Spleen (tissue), 11 donors: ENCODE data around the gene MBOAT7. TPM values are rescaled to one million over a fixed set of nuclear protein-coding genes. Genes with fewer than 3 reads are reported as not detected.
"Not testable (repeated sequence)": the region's sequence is repeated elsewhere in the genome, so short reads cannot be mapped to it uniquely, and the experiment has no call there.

Experiments used
- DNase-seq: peaks from one replicate; pipeline ENCODE4 v3.0.0-alpha.2; 2020
- H3K27ac ChIP-seq, 8 donors: fragments of 200-600 bp; sonication (generic) in 7 of 8; 1 replicate in 4 of 8; 2 replicates in 4 of 8; pipeline versions ENCODE4 v1.5.0 to v1.8.0; 2016 to 2021; ENCODE audit warnings: inconsistent platforms in 4 of 8, mild to moderate bottlenecking in 4 of 8, moderate library complexity in 1 of 8
- H3K27me3 ChIP-seq, 7 donors: fragments of 200-600 bp; sonication (generic) in 6 of 7; replicated peaks in 1 of 7; 1 replicate in 4 of 7; 2 replicates in 3 of 7; pipeline versions ENCODE4 v1.5.0 to v1.8.0; 2016 to 2021; ENCODE audit warnings: inconsistent platforms in 3 of 7, mild to moderate bottlenecking in 1 of 7
- H3K36me3 ChIP-seq, 6 donors: fragments of 200-600 bp; sonication (generic) in 5 of 6; 1 replicate in 4 of 6; 2 replicates in 2 of 6; pipeline versions ENCODE4 v1.5.0 to v1.8.0; 2016 to 2021; ENCODE audit warnings: inconsistent platforms in 2 of 6
- H3K4me1 ChIP-seq, 6 donors: fragments of 200-600 bp; sonication (generic) in 5 of 6; 1 replicate in 3 of 6; 2 replicates in 3 of 6; pipeline versions ENCODE4 v1.5.0 to v1.8.0; 2016 to 2021; ENCODE audit warnings: inconsistent platforms in 3 of 6
- H3K4me3 ChIP-seq, 8 donors: fragments of 200-600 bp; sonication (generic) in 7 of 8; 1 replicate in 4 of 8; 2 replicates in 4 of 8; pipeline versions ENCODE4 v1.5.0 to v1.8.0; 2016 to 2021; ENCODE audit warnings: inconsistent platforms in 4 of 8, mild to moderate bottlenecking in 4 of 8, moderate library complexity in 2 of 8
- H3K9me3 ChIP-seq, 8 donors: fragments of 200-600 bp; sonication (generic) in 7 of 8; 1 replicate in 4 of 8; 2 replicates in 4 of 8; pipeline versions ENCODE4 v1.5.0 to v1.8.0; 2016 to 2021; ENCODE audit warnings: inconsistent platforms in 4 of 8
- POLR2A ChIP-seq, 3 donors: fragments of 450-650 bp; IDR thresholded peaks; one replicate each; pipeline ENCODE4 v1.5.1; 2017; ENCODE audit warnings: antibody characterized with exemption in 3 of 3, mild to moderate bottlenecking in 1 of 3
- POLR2AphosphoS5 ChIP-seq, 3 donors: sonication (generic); formaldehyde crosslinking; IDR thresholded peaks; one replicate each; pipeline ENCODE4 v1.5.1; 2017; ENCODE audit warnings: antibody characterized with exemption in 3 of 3
- WGBS, 5 donors: extraction: QIAGEN DNeasy Blood & Tissue Kit in 3 of 5; methylation state at CpG; one replicate each; pipeline versions ENCODE4 v1.1.5 to v1.1.7; 2013 to 2018; 5-methylcytosine and 5-hydroxymethylcytosine counted together
- intact Hi-C: fragments of 100-400 bp; cut with DNase I; formaldehyde crosslinking; loops from one replicate; pipeline ENCODE4 v1.15.0; 2023; ENCODE audit warnings: low total_unique reads
- polyA plus RNA-seq, 3 donors: library from polyadenylated mRNA; stranded (reverse); fragments of 200-250 nt; gene quantifications; one replicate each; pipeline ENCODE4 v1.2.1, GENCODE V29; 2013
- total RNA-seq, 7 donors: library from RNA; depleted of rRNA in 3 of 7; stranded (reverse); fragments of >200 nt in 3 of 7; fragmentation: NEBNext Ultra II Directional in 4 of 7; extraction: Animal tissue kit (Norgen Biotek cat#: 25700) in 4 of 7; gene quantifications; one replicate each; pipeline versions ENCODE4 v1.1.0 to v1.2.1, GENCODE V29; 2016 to 2021
- TF ChIP-seq, protein P1 (sequence below), 11 experiments: fragments of 200-600 bp in 7 of 11; fragments of 450-650 bp in 4 of 11; sonication (generic) in 4 of 11; IDR thresholded peaks in 8 of 11; conservative IDR thresholded peaks in 3 of 11; 1 replicate in 7 of 11; 2 replicates in 4 of 11; pipeline versions ENCODE4 v1.4.0 to v1.8.0; 2016 to 2021; ENCODE audit warnings: antibody characterized with exemption in 11 of 11, inconsistent platforms in 4 of 11, mild to moderate bottlenecking in 1 of 11
- donor health status: healthy with polysubstance abuse.
- donor health status: DM: no; HTN: no; CAD: no; lungs with moderate emphysema.
- donor health status: DM: no; HTN: no; CAD: no.
- donor health status: Bipolar disorder and iron deficiency.
- donor health status: healthy.
- donor health status: DM: no; HTN: no; CAD: no.
- donor health status: DM: yes; HTN: yes; CAD: no.

MBOAT7 gene
- total and polyA plus RNA-seq, 10 donors, result 12.0 to 208 (median 82.9) TPM

DNA sequence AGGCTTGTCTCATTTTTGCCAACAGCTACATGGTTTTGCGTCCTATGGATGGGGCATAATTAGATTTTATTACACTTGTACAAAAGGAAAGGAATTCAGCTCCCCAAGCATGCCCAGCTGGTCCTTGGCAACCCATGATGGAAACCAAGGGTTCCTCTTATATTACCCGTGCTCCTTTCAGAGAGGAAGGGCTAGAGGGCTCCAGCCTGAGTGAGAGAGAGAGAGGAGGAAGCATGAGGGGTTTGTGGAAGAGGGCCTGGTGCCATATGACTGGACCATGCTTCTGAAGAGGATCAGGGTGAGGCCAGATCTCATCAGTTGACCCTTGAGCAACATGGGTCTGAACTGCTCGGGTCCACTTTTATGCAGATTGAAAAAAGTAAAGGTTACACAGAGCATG lies 7.7 kb upstream of the MBOAT7 start:
- TF ChIP-seq POLR2A (IDR thresholded peaks at IDR 0.05) (no peak), POLR2AphosphoS5 (IDR thresholded peaks at IDR 0.05) (peak in 1 of 3 donors; percentile 19)
- no peaks in the 10 kb centered on the region for H3K27me3 ChIP-seq
- WGBS, 5 donors, result 78 to 93% (median 85%) methylated on average over 3 of the region's 3 CpGs
- H3K4me1 ChIP-seq, result peaks cover 13 to 52% (median 29%) of the 10 kb centered on the region in 6 donors
- peak overlapping the region in 2 of 8 donors; percentile 0 to 38 for H3K27ac ChIP-seq
- peak; percentile 16 for DNase-seq
- H3K9me3 ChIP-seq, result no peaks in the 10 kb centered on the region
- intact Hi-C loops, result no loop called here
- H3K36me3 ChIP-seq, result peaks cover 0 to 59% (median 25%) of the 10 kb centered on the region in 6 donors
- no peak overlapping the region for H3K4me3 ChIP-seq

GRCh38 chr19:54196536-54196935 lies 7.2 kb upstream of the MBOAT7 start:
- 95 to 98% (median 96%) methylated on average over 7 of the region's 7 CpGs for WGBS, 5 donors
- TF ChIP-seq, protein P1, sequence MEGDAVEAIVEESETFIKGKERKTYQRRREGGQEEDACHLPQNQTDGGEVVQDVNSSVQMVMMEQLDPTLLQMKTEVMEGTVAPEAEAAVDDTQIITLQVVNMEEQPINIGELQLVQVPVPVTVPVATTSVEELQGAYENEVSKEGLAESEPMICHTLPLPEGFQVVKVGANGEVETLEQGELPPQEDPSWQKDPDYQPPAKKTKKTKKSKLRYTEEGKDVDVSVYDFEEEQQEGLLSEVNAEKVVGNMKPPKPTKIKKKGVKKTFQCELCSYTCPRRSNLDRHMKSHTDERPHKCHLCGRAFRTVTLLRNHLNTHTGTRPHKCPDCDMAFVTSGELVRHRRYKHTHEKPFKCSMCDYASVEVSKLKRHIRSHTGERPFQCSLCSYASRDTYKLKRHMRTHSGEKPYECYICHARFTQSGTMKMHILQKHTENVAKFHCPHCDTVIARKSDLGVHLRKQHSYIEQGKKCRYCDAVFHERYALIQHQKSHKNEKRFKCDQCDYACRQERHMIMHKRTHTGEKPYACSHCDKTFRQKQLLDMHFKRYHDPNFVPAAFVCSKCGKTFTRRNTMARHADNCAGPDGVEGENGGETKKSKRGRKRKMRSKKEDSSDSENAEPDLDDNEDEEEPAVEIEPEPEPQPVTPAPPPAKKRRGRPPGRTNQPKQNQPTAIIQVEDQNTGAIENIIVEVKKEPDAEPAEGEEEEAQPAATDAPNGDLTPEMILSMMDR (IDR thresholded peaks at IDR 0.05 in 8 of 11, conservative IDR thresholded peaks at IDR 0.05 in 3 of 11), result no peak
- TF ChIP-seq POLR2AphosphoS5 (IDR thresholded peaks at IDR 0.05) (no peak), POLR2A (IDR thresholded peaks at IDR 0.05) (no peak)

GRCh38 chr19:54194463-54194862 lies 5.1 kb upstream of the MBOAT7 start:
- H3K27me3 ChIP-seq, intact Hi-C loops, H3K4me3 ChIP-seq, H3K27ac ChIP-seq, H3K9me3 ChIP-seq: not testable (repeated sequence)
- DNase-seq, result peak; percentile 51
- 92 to 97% (median 96%) methylated on average over 12 of the region's 12 CpGs for WGBS, 5 donors
- H3K36me3 ChIP-seq, result peaks cover 0 to 53% (median 18%) of the 10 kb centered on the region in 6 donors
- H3K4me1 ChIP-seq, result peaks cover 7 to 42% (median 20%) of the 10 kb centered on the region in 6 donors

More at GRCh38 chr19:54196536-54196935, 7.2 kb upstream of the MBOAT7 start:
- DNase-seq, result peak; percentile 50
- peaks cover 13 to 52% (median 29%) of the 10 kb centered on the region in 6 donors for H3K4me1 ChIP-seq
- peak overlapping the region in 2 of 8 donors; percentile 0 to 38 for H3K27ac ChIP-seq
- no peaks in the 10 kb centered on the region for H3K9me3 ChIP-seq
- H3K36me3 ChIP-seq, result peaks cover 0 to 56% (median 19%) of the 10 kb centered on the region in 6 donors
- H3K27me3 ChIP-seq, result no peaks in the 10 kb centered on the region
- intact Hi-C loops, result no loop called here
- H3K4me3 ChIP-seq, result no peak overlapping the region

DNA sequence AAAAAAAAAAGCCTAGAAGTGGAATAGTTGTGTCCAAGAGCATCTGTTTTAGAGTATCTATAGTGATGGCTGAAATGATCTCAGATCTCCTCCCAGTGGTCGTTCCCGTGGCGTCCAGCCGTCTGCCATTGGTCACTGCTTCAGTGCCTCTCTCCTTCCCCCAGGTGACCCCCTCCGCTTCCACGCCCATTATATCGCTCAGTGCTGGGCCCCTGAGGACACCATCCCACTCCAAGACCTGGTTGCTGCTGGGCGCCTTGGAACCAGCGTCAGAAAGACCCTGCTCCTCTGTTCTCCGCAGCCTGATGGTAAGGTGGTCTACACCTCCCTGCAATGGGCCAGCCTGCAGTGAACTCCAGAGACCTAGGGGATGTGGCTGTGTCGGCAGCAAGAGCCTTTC lies 3.6 kb upstream of the MBOAT7 start:
- peak; percentile 76 for DNase-seq
- Histone ChIP-seq H3K27me3 (no peaks in the 10 kb centered on the region), H3K27ac (peak overlapping the region in 1 of 8 donors; percentile 0), H3K4me1 (peaks cover 14 to 50% (median 29%) of the 10 kb centered on the region in 6 donors), H3K4me3 (no peak overlapping the region), H3K36me3 (peaks cover 0 to 53% (median 18%) of the 10 kb centered on the region in 6 donors), H3K9me3 (no peaks in the 10 kb centered on the region)
- 92 to 97% (median 95%) methylated on average over 11 of the region's 11 CpGs for WGBS, 5 donors
- intact Hi-C loops, result no loop called here
- TF ChIP-seq, protein P1 (IDR thresholded peaks at IDR 0.05 in 8 of 11, conservative IDR thresholded peaks at IDR 0.05 in 3 of 11), result no peak
- no peak for TF ChIP-seq POLR2AphosphoS5 (IDR thresholded peaks at IDR 0.05)
- TF ChIP-seq POLR2A (IDR thresholded peaks at IDR 0.05), result no peak

DNA sequence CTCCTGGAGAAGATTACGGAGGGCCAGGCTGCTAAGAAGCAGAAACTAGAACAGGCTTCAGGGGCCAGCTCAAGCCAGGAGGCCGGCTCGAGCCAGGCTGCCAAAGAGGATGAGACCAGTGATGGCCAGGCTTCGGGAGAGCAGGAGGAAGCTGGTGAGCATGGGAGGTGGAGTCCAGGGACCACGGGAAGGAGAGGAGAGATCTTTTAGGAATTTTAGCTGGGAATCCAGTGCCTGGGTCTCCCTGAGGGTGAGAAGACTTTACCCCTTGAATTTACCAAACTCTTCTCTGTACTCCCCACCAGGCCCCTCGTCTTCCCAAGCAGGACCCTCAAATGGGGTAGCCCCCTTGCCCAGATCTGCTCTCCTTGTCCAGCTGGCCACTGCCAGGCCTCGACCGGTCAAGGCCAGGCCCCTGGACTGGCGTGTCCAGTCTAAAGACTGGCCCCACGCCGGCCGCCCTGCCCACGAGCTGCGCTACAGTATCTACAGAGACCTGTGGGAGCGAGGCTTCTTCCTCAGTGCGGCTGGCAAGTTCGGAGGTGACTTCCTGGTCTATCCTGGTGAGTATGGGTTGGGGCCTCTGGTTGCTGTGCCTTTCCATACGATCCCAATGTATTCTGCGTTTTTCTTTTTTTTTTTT lies 2.6 kb upstream of the MBOAT7 start:
- WGBS, 5 donors, result 59 to 70% (median 65%) methylated on average over 18 to 19 of the region's 19 CpGs
- Histone ChIP-seq H3K4me3 (peak overlapping the region; percentile 70 to 98 (median 83)), H3K36me3 (peaks cover 0 to 55% (median 18%) of the 10 kb centered on the region in 6 donors), H3K9me3 (no peaks in the 10 kb centered on the region), H3K27ac (peak overlapping the region; percentile 93 to 100 (median 99)), H3K27me3 (no peaks in the 10 kb centered on the region), H3K4me1 (peaks cover 14 to 60% (median 34%) of the 10 kb centered on the region in 6 donors)
- intact Hi-C loops, result no loop called here
- TF ChIP-seq POLR2AphosphoS5 (IDR thresholded peaks at IDR 0.05) (peak in 1 of 3 donors; percentile 52), POLR2A (IDR thresholded peaks at IDR 0.05) (no peak)
- DNase-seq, result peak; percentile 86
